Fibroblast of skin of abdomen (primary cell): Measurements from ENCODE around the gene AFF2.

Experiments
- DNase-seq: peaks from one replicate; pipeline ENCODE4 v3.0.0-alpha.2; 2013

The AFF2 gene

DNA sequence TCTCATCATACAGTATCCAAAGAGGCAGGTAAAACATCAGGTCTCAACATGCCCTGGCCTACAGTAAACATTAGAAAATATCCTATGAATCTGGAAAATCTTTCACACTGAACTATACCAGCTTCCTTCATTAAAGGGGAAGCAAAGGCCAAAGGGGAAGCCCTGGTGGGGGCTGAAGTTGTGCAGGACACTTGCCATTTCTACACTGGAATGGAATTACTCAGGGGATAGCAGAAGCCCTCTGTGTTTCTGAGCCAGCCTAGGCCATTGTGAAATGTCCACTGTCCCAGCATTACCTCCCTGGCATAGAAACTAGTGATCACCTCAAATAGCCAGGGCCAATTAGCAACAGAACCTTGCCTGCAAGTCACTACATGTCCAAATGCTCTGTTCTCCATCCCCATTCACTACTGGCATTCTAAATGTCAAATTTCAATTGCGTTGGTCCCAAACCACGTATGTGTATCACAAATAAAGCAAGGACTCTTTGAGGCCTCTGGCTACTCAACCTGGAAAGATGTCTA lies 429.9 kb downstream of the AFF2 start:
- DNase-seq: no peak

DNA sequence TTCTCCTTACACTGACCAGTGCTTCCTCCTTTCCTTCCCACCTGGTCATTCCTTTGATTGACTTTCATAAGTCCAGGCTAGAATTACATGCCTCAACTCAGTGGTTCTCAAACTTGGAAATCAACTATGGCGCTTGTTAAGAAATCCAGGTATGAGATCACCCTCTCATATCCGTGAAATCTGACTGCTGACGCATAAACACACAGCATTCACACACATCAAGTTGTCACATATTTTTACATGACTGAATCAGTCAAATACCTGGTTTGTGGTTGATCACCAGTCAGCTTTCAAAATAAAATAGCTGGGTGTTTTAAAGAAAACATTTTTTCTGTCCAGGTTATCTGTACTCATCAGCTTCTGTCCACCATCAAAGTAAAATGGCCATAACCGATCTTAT lies 433.5 kb downstream of the AFF2 start:
- DNase-seq: no peak

DNA sequence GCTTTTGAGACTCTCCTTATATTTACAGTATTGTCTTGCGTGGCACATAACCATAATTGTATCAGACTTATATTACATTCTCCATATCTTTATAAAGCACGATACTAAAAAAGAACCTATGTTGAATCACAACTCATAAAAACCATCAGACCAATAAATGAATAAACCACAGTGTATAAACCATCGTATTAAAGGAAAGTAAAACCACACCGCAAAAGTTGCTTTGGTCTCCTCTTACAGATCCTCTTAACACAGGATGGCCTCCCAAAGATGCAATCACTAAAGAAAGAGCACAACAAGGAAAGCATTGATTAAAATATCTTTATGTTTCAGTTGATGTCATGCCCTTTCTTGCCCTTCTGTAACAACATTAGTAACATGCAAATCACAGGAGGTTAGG lies 437.9 kb downstream of the AFF2 start:
- DNase-seq: no peak

- peak; percentile 31 for DNase-seq
These were observed 440.1 kb downstream of the AFF2 start for GRCh38 chrX:148940411-148940996.

- DNase-seq: no peak
These were observed 442.3 kb downstream of the AFF2 start for GRCh38 chrX:148942754-148943153.

- peak; percentile 17 for DNase-seq
These were observed 447.1 kb downstream of the AFF2 start for GRCh38 chrX:148947399-148947975.

DNA sequence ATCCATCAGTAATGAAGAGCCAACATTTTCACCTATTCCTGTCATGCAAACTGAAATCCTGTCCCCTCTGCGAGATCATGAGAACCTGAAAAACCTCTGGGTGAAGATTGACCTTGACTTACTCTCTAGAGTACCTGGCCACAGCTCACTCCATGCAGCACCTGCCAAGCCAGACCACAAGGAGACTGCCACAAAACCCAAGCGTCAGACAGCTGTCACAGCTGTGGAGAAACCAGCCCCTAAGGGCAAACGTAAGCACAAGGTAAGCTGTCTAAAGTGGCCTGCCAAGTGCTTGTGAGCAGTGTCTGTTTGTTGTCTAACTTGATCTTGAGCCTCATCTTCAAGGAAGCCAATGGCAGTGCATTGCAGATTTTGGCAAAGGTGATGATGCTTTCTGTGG lies 455.9 kb downstream of the AFF2 start:
- no peak for DNase-seq

DNA sequence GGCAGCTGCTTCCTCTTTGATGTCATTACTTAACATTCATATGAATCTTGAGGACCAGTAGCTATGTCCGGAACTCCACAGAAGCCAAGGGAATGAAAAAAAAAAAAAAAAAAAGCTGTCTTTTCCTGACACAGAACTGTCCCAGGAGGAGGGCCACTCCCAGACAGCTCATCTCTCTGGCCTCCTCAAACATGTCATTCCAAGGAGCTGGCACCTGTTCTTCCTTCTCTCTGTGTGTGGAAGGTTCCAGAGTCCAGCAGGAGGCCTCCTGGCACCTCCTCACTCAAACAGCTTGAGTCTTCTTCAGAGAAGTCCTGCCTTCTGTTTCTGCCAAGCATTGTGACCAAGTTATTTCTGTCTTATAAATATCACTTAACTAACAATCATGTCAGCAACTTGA lies 458.5 kb downstream of the AFF2 start:
- no peak for DNase-seq

GRCh38 chrX:148960060-148960459 lies 459.6 kb downstream of the AFF2 start:
- no peak for DNase-seq

GRCh38 chrX:148961985-148962384 lies 461.6 kb downstream of the AFF2 start:
- DNase-seq: no peak

DNA sequence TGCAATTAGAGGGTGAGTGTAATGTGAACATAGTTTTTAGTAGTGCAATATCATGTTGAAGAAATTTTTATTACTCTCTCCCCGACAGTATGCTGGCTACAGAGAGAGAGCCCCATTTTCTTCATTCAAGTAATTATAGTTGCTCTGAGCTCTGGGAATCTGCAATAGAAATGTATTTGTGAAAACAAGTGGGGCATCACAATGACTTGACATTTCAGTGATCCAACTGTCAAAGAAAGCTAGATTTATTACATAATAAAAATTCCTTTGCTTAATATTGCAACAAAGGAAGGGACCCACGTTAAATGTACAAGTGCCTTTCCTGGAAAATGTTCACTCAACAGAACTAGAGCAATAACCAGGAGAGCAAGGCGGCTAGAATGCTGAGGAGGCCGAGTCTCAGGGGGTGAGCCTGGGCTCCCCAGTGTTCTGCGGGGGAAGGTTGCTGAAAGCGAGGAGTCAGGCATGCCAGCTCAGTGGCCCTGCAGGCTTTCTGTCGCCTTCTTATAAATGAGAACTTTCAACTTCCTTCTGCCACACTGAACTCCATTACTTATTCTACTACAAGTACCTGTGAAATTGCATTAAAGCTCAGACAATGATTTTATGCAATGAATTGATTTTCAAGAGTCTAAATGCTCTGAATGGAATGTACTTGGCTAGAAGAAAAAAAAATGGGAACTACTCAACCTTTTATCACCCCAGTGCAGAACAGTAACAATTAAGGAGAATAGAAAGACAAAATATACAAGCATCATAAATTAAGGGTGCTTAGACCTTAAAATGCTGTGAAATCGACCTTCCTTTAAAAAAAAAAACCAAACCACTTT lies 476.4 kb downstream of the AFF2 start:
- peak; percentile 5 for DNase-seq

DNA sequence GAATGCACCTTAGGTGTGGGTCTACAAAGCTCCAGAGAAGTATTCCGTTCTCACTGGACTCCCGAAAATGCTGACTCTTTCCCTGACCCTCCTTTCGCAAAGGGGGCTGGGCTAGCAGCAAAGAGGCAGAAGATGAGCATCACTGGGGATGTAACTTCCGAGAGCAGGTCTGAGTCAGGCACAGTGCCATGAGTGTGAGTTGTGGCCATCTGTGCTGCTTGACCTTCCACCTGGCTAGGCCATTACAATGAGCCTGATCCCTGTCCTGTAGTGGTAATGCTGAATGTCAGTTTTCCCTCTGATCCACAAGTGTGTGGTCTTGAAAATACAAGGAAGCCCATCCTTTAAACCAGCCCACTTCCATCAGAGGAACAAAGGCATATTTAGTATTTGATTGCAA lies 479.4 kb downstream of the AFF2 start:
- no peak for DNase-seq

GRCh38 chrX:148984238-148984637 lies 483.8 kb downstream of the AFF2 start:
- no peak for DNase-seq

GRCh38 chrX:148991502-148991901 lies 491.1 kb downstream of the AFF2 start:
- DNase-seq: no peak

DNA sequence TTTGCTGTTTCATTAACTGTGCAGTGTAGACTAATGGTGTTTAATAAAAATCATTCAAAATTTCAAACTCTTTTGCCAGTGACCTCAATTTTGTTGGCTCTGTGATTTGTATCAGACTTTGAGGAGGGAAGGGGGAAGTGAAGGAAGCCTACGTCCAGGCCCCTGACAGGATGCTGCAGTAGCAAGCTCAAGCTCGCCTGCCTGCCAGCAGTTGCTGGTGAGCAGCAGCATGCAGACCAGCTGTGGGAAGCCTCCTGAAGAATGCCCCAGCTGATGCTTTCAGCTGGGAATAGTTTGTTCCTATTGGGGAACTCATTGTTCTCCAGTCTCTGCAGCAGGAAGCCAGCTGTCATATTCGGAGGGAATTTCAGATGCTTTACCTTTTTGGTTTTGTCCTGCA lies 495.2 kb downstream of the AFF2 start:
- DNase-seq: peak; percentile 1

DNA sequence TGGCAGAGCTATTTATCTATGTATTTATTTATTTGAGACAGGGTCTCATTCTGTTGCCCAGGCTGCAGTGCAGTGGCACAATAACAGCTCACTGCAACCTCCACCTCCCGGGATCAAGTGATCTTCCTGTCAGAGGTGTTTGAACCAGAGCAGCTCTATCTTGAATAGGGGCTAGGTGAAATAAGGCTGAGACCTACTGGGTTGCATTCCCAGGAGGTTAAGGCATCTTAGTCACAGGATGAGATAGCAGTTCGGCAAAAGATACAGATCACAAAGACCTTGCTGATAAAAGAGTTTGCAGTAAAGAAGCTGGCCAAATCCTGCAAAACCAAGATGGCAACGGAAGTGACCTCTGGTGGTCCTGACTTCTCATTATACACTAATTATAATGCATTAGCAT lies 501.9 kb downstream of the AFF2 start:
- no peak for DNase-seq

GRCh38 chrX:149003863-149004660 lies 503.6 kb downstream of the AFF2 start:
- DNase-seq: peak; percentile 33

DNA sequence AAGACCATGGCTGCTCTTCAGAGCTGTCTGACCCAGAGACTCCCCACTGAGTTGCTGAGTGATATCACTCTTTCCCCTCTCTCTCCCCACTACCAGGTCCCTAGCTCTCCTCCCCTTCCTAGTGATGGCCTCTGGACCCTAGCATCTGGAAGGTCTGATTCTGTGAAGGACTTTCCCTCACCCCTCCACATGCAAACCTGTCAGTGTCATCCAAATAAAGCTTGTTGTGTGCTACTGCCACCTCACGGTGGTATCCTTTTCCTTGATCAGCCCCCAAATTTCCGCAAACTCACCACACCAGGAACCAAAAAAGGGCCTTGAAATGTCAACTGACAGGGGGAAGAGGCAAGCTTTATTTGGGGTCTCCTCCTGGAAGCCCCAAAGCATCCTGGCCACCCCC lies 504.5 kb downstream of the AFF2 start:
- no peak for DNase-seq

DNA sequence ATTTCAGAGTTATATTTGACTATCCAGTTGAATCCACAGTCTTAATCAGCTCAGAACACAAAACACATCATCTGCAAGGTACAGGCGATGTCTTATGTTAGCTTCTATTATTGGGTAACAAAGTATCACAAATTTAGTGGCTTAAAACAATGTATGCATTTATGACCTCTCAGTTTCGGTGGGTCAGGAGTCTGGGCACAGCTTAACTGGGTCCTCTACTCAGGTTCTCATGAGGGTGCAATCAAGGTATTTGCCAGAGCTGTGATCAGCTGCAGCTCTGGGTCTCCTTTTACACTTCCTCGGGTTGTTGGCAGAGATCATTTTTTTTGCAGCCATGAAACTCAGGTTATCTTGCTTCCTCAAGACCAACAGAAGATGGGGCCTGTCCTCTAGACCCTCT lies 505.8 kb downstream of the AFF2 start:
- DNase-seq: no peak

DNA sequence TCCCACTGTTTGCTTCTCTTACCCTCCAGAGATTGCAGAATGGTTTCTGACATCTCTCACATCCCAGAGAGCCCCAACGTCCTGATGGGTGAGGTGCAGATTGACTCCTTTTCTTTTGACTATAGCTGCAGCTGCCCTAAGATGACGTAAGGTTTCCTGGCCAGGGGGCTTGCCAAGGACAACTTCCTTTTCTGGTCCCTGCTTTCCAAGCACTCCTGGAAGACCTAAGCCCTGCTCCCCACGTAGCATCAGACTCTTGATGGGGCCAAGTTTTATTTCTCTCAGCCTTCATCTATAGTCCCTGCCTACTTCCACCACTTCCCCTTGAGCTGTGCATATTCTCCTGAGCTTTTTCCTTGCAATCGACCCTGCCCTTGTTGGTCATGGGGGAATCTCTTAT lies 507.0 kb downstream of the AFF2 start:
- no peak for DNase-seq

DNA sequence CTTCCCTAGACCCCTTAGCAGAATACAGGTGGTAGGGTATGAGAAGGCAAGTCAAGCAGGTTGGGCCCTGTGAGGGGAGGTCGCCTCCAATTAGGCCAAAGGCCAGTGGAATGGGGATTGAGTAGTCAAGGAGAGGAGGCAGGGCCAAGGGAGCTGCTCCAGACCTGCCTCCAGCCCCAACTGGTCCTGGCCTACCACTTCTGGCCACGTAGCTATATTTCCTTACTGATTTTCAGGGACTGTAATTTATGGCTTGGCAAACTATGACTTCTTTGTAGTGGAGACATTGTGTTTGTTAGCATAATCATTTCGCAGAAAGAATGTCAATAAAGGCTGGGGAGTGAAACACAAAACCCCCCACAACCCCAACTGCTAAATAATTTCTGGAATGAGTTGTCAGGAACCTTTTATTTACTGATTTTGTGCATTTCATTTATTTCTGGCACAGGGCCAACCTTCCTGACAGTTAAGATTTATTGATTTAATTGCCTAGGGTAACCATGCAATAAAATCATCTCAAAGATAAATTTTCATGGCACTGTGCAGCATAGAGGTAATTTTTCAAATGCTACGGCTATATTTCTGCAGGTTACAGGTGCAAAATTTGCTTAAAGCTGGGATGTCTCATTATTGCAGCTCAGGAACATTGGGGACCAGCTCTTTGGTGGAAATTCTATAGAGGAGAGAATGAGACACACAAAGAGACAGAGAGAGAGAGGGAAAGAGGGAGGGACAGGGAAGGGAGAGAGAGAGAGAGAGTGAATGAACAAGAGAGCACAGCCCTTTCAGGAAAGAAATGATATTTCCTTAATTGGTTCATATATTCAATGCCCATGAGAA lies 509.8 kb downstream of the AFF2 start:
- DNase-seq: no peak

GRCh38 chrX:149010853-149011224 lies 510.4 kb downstream of the AFF2 start:
- DNase-seq: no peak
